Psoas muscle (tissue), 8 donors: ENCODE measurements around the gene ZFYVE9. TPM values are rescaled to one million over a fixed set of nuclear protein-coding genes. Genes with fewer than 3 reads are reported as not detected.

Experiments
- ATAC-seq, 4 donors: fragments of 200-7000 bp; cut with Tn5 transposase; one replicate each; pipeline ENCODE4 v1.9.1; 2020; ENCODE audit warnings: moderate library complexity in 3 of 4, mild to moderate bottlenecking in 2 of 4
- DNase-seq, 2 donors: peaks; one replicate each; pipeline ENCODE4 v3.0.0-alpha.2; 2020
- H3K27ac ChIP-seq: fragments of 200-600 bp; one replicate; pipeline ENCODE4 v1.8.0; 2022
- H3K27me3 ChIP-seq, 3 donors: fragments of 200-600 bp in 1 of 3; one replicate each; pipeline versions ENCODE4 v1.6.1 to v1.8.0; 2013 to 2022; ENCODE audit warnings: low read length in 2 of 3, mild to moderate bottlenecking in 2 of 3, moderate library complexity in 1 of 3; ENCODE audit not compliant: insufficient read depth in 3 of 3
- H3K36me3 ChIP-seq, 2 donors: fragments of 200-600 bp in 1 of 2; one replicate each; pipeline versions ENCODE4 v1.6.1 to v1.8.0; 2013 to 2022; ENCODE audit warnings: low read depth in 1 of 2, mild to moderate bottlenecking in 1 of 2, moderate library complexity in 1 of 2; ENCODE audit not compliant: insufficient read depth in 1 of 2
- H3K4me1 ChIP-seq: fragments of 200-600 bp; one replicate; pipeline ENCODE4 v1.8.0; 2022
- H3K4me3 ChIP-seq: fragments of 200-600 bp; one replicate; pipeline ENCODE4 v1.8.0; 2022; ENCODE audit warnings: mild to moderate bottlenecking
- H3K9me3 ChIP-seq: fragments of 200-600 bp; one replicate; pipeline ENCODE4 v1.8.0; 2022
- CTCF ChIP-seq: fragments of 200-600 bp; IDR thresholded peaks from one replicate; pipeline ENCODE4 v1.8.0; 2022; ENCODE audit warnings: antibody characterized with exemption
- WGBS, 3 donors: extraction: QIAGEN DNeasy Blood & Tissue Kit; methylation state at CpG; one replicate each; pipeline versions ENCODE4 v1.1.6 to v1.1.7; 2013; 5-methylcytosine and 5-hydroxymethylcytosine counted together
- intact Hi-C, 2 donors: fragments of 100-400 bp; cut with DNase I; formaldehyde crosslinking; loops; one replicate each; pipeline versions ENCODE4 v1.11.0 to v1.14.2; 2022
- polyA plus RNA-seq, 3 donors: library from polyadenylated mRNA; stranded (reverse); fragments of 200-250 nt; gene quantifications; one replicate each; pipeline ENCODE4 v1.2.3, GENCODE V29; 2013
- total RNA-seq, 4 donors: library from RNA; stranded (reverse); fragmentation: NEBNext Ultra II Directional in 2 of 4; extraction: Animal tissue kit (Norgen Biotek cat#: 25700) in 2 of 4; gene quantifications; one replicate each; pipeline versions ENCODE4 v1.2.1 to v1.2.4, GENCODE V29; 2021 to 2023
- donor health status: healthy with polysubstance abuse.
- donor health status: DM: no; HTN: no; CAD: no; lungs with moderate emphysema.
- donor health status: Bipolar disorder and iron deficiency.
- donor health status: healthy.
- donor health status: DM: yes; HTN: yes; CAD: no.
- donor health status: DM: no; HTN: no; CAD: no.
- donor health status: DM: no; HTN: no; CAD: no.
- donor health status: DM: yes; HTN: yes; CAD: no.

The ZFYVE9 gene
- total and polyA plus RNA-seq, 7 donors: 14.7 to 39.1 (median 31.4) TPM

GRCh38 chr1:52253421-52253820 is 111.5 kb downstream of the ZFYVE9 start:
- Histone ChIP-seq H3K4me3 (no peak overlapping the region), H3K27me3 (no peaks in the 10 kb centered on the region), H3K9me3 (no peaks in the 10 kb centered on the region), H3K36me3 (no peaks in the 10 kb centered on the region), H3K4me1 (no peaks in the 10 kb centered on the region), H3K27ac (no peak overlapping the region)
- 57 to 79% (median 62%) methylated on average over 5 of the region's 5 CpGs for WGBS, 3 donors
- DNase-seq (no peak), ATAC-seq (peak in 2 of 4 donors; percentile 26 to 41)
- intact Hi-C loops: no loop called here
- TF ChIP-seq CTCF: no peak

GRCh38 chr1:52259886-52260285 is 118.0 kb downstream of the ZFYVE9 start:
- intact Hi-C loops: no loop called here
- Histone ChIP-seq H3K27me3 (no peaks in the 10 kb centered on the region), H3K4me3 (no peak overlapping the region), H3K4me1 (no peaks in the 10 kb centered on the region), H3K9me3 (no peaks in the 10 kb centered on the region), H3K36me3 (no peaks in the 10 kb centered on the region), H3K27ac (no peak overlapping the region)
- 95 to 97% (median 96%) methylated on average over 3 of the region's 3 CpGs for WGBS, 3 donors
- DNase-seq: no peak
- no peak for ATAC-seq
- no peak for TF ChIP-seq CTCF

- H3K27ac ChIP-seq: no peak overlapping the region
- H3K36me3 ChIP-seq: peaks cover 1 to 2% of the 10 kb centered on the region in 2 donors
- no peaks in the 10 kb centered on the region for H3K4me1 ChIP-seq
- ATAC-seq (no peak), DNase-seq (no peak)
- WGBS, 3 donors: 74 to 76% (median 75%) methylated on average over 3 of the region's 3 CpGs
- no peak overlapping the region for H3K4me3 ChIP-seq
- no peaks in the 10 kb centered on the region for H3K27me3 ChIP-seq
- intact Hi-C loops: no loop called here
- H3K9me3 ChIP-seq: no peaks in the 10 kb centered on the region
- no peak for TF ChIP-seq CTCF
Observed at GRCh38 chr1:52263153-52263910, 121.4 kb downstream of the ZFYVE9 start.

- peaks cover 7 to 13% of the 10 kb centered on the region in 2 donors for H3K36me3 ChIP-seq
- intact Hi-C loops: no loop called here
- DNase-seq (no peak), ATAC-seq (peak in 2 of 4 donors; percentile 44 to 55)
- 41 to 70% (median 48%) methylated on average over 2 of the region's 2 CpGs for WGBS, 3 donors
- TF ChIP-seq CTCF: peak; percentile 18
- no peaks in the 10 kb centered on the region for H3K4me1 ChIP-seq
- H3K27ac ChIP-seq: no peak overlapping the region
- no peak overlapping the region for H3K4me3 ChIP-seq
- H3K27me3 ChIP-seq: no peaks in the 10 kb centered on the region
- H3K9me3 ChIP-seq: no peaks in the 10 kb centered on the region
Observed at GRCh38 chr1:52264530-52265115, 122.7 kb downstream of the ZFYVE9 start.
